ENCODE results near the gene NF1.

- TF ChIP-seq CTCF (conservative IDR thresholded peaks at IDR 0.05; ENCODE audit: low read depth, low read length): no peak
- TF ChIP-seq EZH2 (IDR thresholded peaks at IDR 0.05; ENCODE audit: low read length, unreplicated experiment): no peak
Measured at GRCh38 chr17:31096106-31096436, 1.3 kb downstream of the NF1 start.

Measured in PC-3 (cell line).